Measurements from ENCODE around the gene SPOPL. TPM values are rescaled to one million over a fixed set of nuclear protein-coding genes. Genes with fewer than 3 reads are reported as not detected.

Gene SPOPL
- total RNA-seq, 1 experiment from 2014 or later: 13.6 TPM

DNA sequence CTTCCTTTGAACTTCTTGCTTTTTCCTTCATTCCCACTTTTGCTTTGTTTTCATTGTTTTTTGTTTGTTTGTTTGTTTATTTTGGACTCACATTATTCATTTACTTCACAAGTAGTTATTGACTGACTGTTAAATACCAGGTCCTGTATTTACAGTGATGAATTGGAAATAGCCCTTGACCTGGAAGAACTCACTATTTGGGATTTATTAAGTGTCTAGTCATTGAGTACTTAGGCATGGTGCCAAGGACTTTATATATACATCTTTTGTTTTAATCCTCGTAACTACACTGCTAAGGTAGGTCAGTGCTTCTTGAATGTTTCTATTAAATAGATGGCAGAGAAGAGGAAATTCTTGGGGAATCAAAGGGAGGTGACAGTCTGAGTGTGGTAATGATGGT lies 11.1 kb downstream of the SPOPL start:
- Histone ChIP-seq H3K9me3 (ENCODE audit: control insufficient read depth, low read depth, low read length) (no peaks in the 10 kb centered on the region), H2BK15ac (ENCODE audit: low read depth, low read length) (no peak overlapping the region), H2BK120ac (ENCODE audit: low read depth, low read length, poor library complexity, severe bottlenecking) (no peak overlapping the region), H3K27me3 (ENCODE audit: insufficient read depth, low read length) (no peaks in the 10 kb centered on the region), H3K23ac (ENCODE audit: insufficient read length, low read depth, low read length) (no peak overlapping the region), H4K8ac (replicated peaks; ENCODE audit: insufficient read length, low read depth, low read length) (no peak overlapping the region), H3K4ac (ENCODE audit: low read depth, low read length) (no peak overlapping the region), H3K56ac (ENCODE audit: insufficient read length, low read depth, low read length) (no peak overlapping the region), H2AK5ac (ENCODE audit: insufficient read length, low read length) (no peak overlapping the region), H3K4me1 (ENCODE audit: insufficient read depth, low read length) (peaks cover 3% of the 10 kb centered on the region; the same call in 1 of the 2 replicates), H3K18ac (ENCODE audit: insufficient read length, low read depth, low read length) (no peak overlapping the region), H3K27ac (ENCODE audit: insufficient read length, low read depth, low read length) (no peak overlapping the region), H3K4me2 (ENCODE audit: insufficient read depth, insufficient read length, low read length) (no peak overlapping the region), H3K79me1 (ENCODE audit: insufficient read depth, low read depth, low read length, poor library complexity, severe bottlenecking) (no peaks in the 10 kb centered on the region), H3K9ac (ENCODE audit: extremely low read depth, insufficient read length, low read length) (no peak overlapping the region), H2AFZ (ENCODE audit: low read length) (no peak overlapping the region), H3K79me2 (ENCODE audit: insufficient read depth, low read length) (peaks cover 18% of the 10 kb centered on the region; the same call in 1 of the 2 replicates), H4K20me1 (ENCODE audit: control insufficient read depth, insufficient read depth, insufficient read length) (no peaks in the 10 kb centered on the region), H2BK20ac (ENCODE audit: low read depth, low read length, poor library complexity, severe bottlenecking) (no peak overlapping the region), H3K23me2 (ENCODE audit: insufficient read length, low read depth, low read length, poor library complexity, severe bottlenecking) (no peaks in the 10 kb centered on the region), H4K5ac (ENCODE audit: insufficient read length, low read depth, low read length) (no peak overlapping the region), H2BK12ac (ENCODE audit: insufficient read length, low read depth, low read length) (no peak overlapping the region), H3K14ac (ENCODE audit: insufficient read depth, low read length) (no peak overlapping the region), H4K91ac (ENCODE audit: insufficient read length, low read depth, low read length) (no peak overlapping the region), H2BK5ac (ENCODE audit: insufficient read length, low read length) (no peak overlapping the region), H3T11ph (ENCODE audit: low read length) (no peak overlapping the region)
- H3K36me3 Mint-ChIP-seq (ENCODE audit: insufficient read depth in 1 of 3, low read depth in 3 of 3): peaks cover 4 to 6% (median 5%) of the 10 kb centered on the region in 3 experiments; a peak in 6 of 7 replicates
- no peaks in the 10 kb centered on the region for H3K27me3 Mint-ChIP-seq (ENCODE audit: low read depth)
- WGBS (ENCODE audit: extremely low coverage, insufficient read length, low lambda C conversion rate): no CpG with 5 or more reads among the region's 1 CpG
- H3K27ac Mint-ChIP-seq: no peak overlapping the region
- TF ChIP-seq, protein P1, sequence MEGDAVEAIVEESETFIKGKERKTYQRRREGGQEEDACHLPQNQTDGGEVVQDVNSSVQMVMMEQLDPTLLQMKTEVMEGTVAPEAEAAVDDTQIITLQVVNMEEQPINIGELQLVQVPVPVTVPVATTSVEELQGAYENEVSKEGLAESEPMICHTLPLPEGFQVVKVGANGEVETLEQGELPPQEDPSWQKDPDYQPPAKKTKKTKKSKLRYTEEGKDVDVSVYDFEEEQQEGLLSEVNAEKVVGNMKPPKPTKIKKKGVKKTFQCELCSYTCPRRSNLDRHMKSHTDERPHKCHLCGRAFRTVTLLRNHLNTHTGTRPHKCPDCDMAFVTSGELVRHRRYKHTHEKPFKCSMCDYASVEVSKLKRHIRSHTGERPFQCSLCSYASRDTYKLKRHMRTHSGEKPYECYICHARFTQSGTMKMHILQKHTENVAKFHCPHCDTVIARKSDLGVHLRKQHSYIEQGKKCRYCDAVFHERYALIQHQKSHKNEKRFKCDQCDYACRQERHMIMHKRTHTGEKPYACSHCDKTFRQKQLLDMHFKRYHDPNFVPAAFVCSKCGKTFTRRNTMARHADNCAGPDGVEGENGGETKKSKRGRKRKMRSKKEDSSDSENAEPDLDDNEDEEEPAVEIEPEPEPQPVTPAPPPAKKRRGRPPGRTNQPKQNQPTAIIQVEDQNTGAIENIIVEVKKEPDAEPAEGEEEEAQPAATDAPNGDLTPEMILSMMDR (conservative IDR thresholded peaks at IDR 0.05): no peak
- DNase-seq: no peak
- H3K4me1 Mint-ChIP-seq: peaks cover 30 to 32% of the 10 kb centered on the region in 2 experiments
- no peak overlapping the region for H3K4me3 Mint-ChIP-seq
- H3K9me3 Mint-ChIP-seq: no peaks in the 10 kb centered on the region; a peak in 1 of 5 replicates
